Sigmoid colon (tissue), 7 donors: Measurements from ENCODE around the gene GINM1. TPM values are rescaled to one million over a fixed set of nuclear protein-coding genes. Genes with fewer than 3 reads are reported as not detected.

Source experiments
- DNase-seq: peaks from one replicate; pipeline ENCODE4 v3.0.0-alpha.2; 2019
- H3K27ac ChIP-seq, 4 donors: fragments of 200-600 bp; sonication (generic); one replicate each; pipeline ENCODE4 v1.5.1; 2016 to 2019; ENCODE audit warnings: mild to moderate bottlenecking in 1 of 4
- H3K27me3 ChIP-seq, 3 donors: fragments of 200-600 bp; sonication (generic); one replicate each; pipeline ENCODE4 v1.5.1; 2019; ENCODE audit warnings: mild to moderate bottlenecking in 1 of 3
- H3K36me3 ChIP-seq, 4 donors: fragments of 200-600 bp; sonication (generic); one replicate each; pipeline ENCODE4 v1.5.1; 2016 to 2019
- H3K4me1 ChIP-seq, 4 donors: fragments of 200-600 bp; sonication (generic); one replicate each; pipeline ENCODE4 v1.5.1; 2017 to 2019
- H3K4me3 ChIP-seq, 4 donors: fragments of 200-600 bp; sonication (generic); one replicate each; pipeline ENCODE4 v1.5.1; 2017 to 2019; ENCODE audit warnings: mild to moderate bottlenecking in 2 of 4, moderate library complexity in 1 of 4
- H3K9me3 ChIP-seq, 4 donors: fragments of 200-600 bp in 3 of 4; sonication (generic) in 3 of 4; one replicate each; pipeline versions ENCODE4 v1.5.1 to v1.6.1; 2013 to 2019
- CTCF ChIP-seq, 4 experiments: fragments of 450-650 bp in 3 of 4; fragments of 200-600 bp in 1 of 4; IDR thresholded peaks; one replicate each; pipeline ENCODE4 v1.5.1; 2016 to 2019; ENCODE audit warnings: antibody characterized with exemption in 4 of 4, mild to moderate bottlenecking in 3 of 4, moderate library complexity in 2 of 4
- EP300 ChIP-seq, 4 donors: sonication (generic); formaldehyde crosslinking; IDR thresholded peaks; one replicate each; pipeline ENCODE4 v1.6.1; 2017; ENCODE audit warnings: antibody characterized with exemption in 4 of 4
- POLR2A ChIP-seq, 2 donors: fragments of 450-650 bp; IDR thresholded peaks; one replicate each; pipeline ENCODE4 v1.6.1; 2016; ENCODE audit warnings: antibody characterized with exemption in 2 of 2, mild to moderate bottlenecking in 2 of 2, moderate library complexity in 2 of 2
- POLR2AphosphoS5 ChIP-seq, 4 donors: sonication (generic); formaldehyde crosslinking; IDR thresholded peaks; one replicate each; pipeline ENCODE4 v1.6.1; 2017; ENCODE audit warnings: antibody characterized with exemption in 4 of 4
- WGBS, 2 donors: extraction: QIAGEN DNeasy Blood & Tissue Kit; methylation state at CpG; one replicate each; pipeline ENCODE4 v1.1.7; 2013; 5-methylcytosine and 5-hydroxymethylcytosine counted together
- intact Hi-C: fragments of 100-400 bp; cut with DNase I; formaldehyde crosslinking; loops from one replicate; pipeline ENCODE4 v1.15.1; 2023
- polyA plus RNA-seq, 3 donors: library from polyadenylated mRNA; stranded (reverse); fragments of 200-250 nt; gene quantifications; one replicate each; pipeline ENCODE4 v1.2.3, GENCODE V29; 2013
- small RNA-seq, 3 donors: library from RNA; depleted of rRNA; stranded (forward); fragments of <200 nt; gene quantifications; one replicate each; pipeline ENCODE3, GENCODE V24; 2016
- total RNA-seq, 4 donors: library from RNA; depleted of rRNA; stranded (reverse); fragments of >200 nt; gene quantifications; one replicate each; pipeline ENCODE4 v1.1.0, GENCODE V29; 2016
- donor health status: healthy with polysubstance abuse.
- donor health status: Bipolar disorder and iron deficiency.
- donor health status: healthy.

GINM1 gene
- total and polyA plus RNA-seq, 7 donors, result 15.5 to 82.4 (median 61.6) TPM

- TF ChIP-seq CTCF (IDR thresholded peaks at IDR 0.05), result no peak
- TF ChIP-seq EP300 (IDR thresholded peaks at IDR 0.05), result no peak
- TF ChIP-seq POLR2AphosphoS5 (IDR thresholded peaks at IDR 0.05), result no peak
- TF ChIP-seq POLR2A (IDR thresholded peaks at IDR 0.05), result no peak
- WGBS, 2 donors, result 79 to 92% methylated on average over 4 of the region's 4 CpGs
- no peak overlapping the region for H3K4me3 ChIP-seq
- H3K27ac ChIP-seq, result no peak overlapping the region
- DNase-seq, result no peak
- no peaks in the 10 kb centered on the region for H3K9me3 ChIP-seq
- peaks cover 0 to 53% (median 0%) of the 10 kb centered on the region in 4 donors for H3K36me3 ChIP-seq
- no peaks in the 10 kb centered on the region for H3K27me3 ChIP-seq
- H3K4me1 ChIP-seq, result no peaks in the 10 kb centered on the region
- intact Hi-C loops, result no loop called here
These were observed 62.8 kb downstream of the GINM1 start for GRCh38 chr6:149628875-149629510.

- H3K27ac ChIP-seq, result no peak overlapping the region
- H3K36me3 ChIP-seq, result peaks cover 0 to 55% (median 0%) of the 10 kb centered on the region in 4 donors
- no peak for TF ChIP-seq EP300 (IDR thresholded peaks at IDR 0.05)
- H3K4me3 ChIP-seq, result no peak overlapping the region
- no peaks in the 10 kb centered on the region for H3K4me1 ChIP-seq
- H3K9me3 ChIP-seq, result no peaks in the 10 kb centered on the region
- H3K27me3 ChIP-seq, result no peaks in the 10 kb centered on the region
- 93 to 100% methylated on average over 1 of the region's 1 CpG for WGBS, 2 donors
- intact Hi-C loops, result no loop called here
- no peak for DNase-seq
These were observed 68.1 kb downstream of the GINM1 start for GRCh38 chr6:149634315-149634714.

DNA sequence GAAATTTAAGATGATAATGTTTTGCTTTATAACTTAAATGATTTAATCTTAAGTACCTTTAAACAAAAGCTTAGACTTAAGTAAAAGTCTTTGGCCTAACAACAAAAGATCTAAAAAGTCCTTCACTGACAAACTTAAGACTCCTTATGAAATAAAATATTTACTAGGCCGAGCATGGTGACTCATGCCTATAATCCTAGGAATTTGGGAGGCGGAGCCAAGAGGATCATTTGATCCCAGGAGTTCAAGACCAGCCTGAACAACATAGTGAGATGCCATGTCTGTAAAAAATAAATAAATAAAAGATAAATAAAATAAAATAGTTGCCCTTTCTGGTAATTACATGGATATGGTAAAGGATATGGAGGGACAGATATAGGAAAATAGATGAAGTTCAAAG, 69.9 kb downstream of the GINM1 start:
- Histone ChIP-seq H3K27ac (no peak overlapping the region), H3K4me3 (no peak overlapping the region), H3K27me3 (no peaks in the 10 kb centered on the region), H3K4me1 (no peaks in the 10 kb centered on the region), H3K36me3 (peaks cover 0 to 40% (median 0%) of the 10 kb centered on the region in 4 donors), H3K9me3 (no peaks in the 10 kb centered on the region)
- DNase-seq, result no peak
- no peak for TF ChIP-seq POLR2AphosphoS5 (IDR thresholded peaks at IDR 0.05)
- no peak for TF ChIP-seq CTCF (IDR thresholded peaks at IDR 0.05)
- WGBS, 2 donors, result 59 to 73% methylated on average over 2 of the region's 2 CpGs
- intact Hi-C loops, result no loop called here

Small RNA genes lying within 50 kb of the gene (small RNA-seq; reads per million reads assigned to genes)
- gene RF00019 (0 reads per million in 3 donors), gene RF00410 (0 reads per million in 3 donors), gene RNU7-3P (0 to 0.32 (median 0) reads per million in 3 donors)

Other genes starting within 250 kb of the GINM1 start
- gene TAB2, start 248.7 kb upstream of the GINM1 start, total RNA-seq, result 100 to 1,000 TPM; 100 to 149 (median 110) TPM
- gene TAB2, start 248.7 kb upstream of the GINM1 start, polyA plus RNA-seq, result 10 to 100 TPM; 33.4 to 44.6 (median 44.4) TPM
- 10 to 100 TPM in 1 of 4 donors, 1 to 10 TPM in 3; 3.4 to 11.1 (median 5.7) TPM for gene SUMO4, start 166.1 kb upstream of the GINM1 start, total RNA-seq
- gene SUMO4, start 166.1 kb upstream of the GINM1 start, polyA plus RNA-seq, result under 1 TPM in 1 of 3 donors, not detected in 2; 0.39 TPM
- 1 to 10 TPM in 3 of 4 donors, under 1 TPM in 1; 0.71 to 4.9 (median 1.2) TPM for gene ZC3H12D, start 81.4 kb upstream of the GINM1 start, total RNA-seq
- 1 to 10 TPM; 3.6 to 9.2 (median 8.3) TPM for gene ZC3H12D, start 81.4 kb upstream of the GINM1 start, polyA plus RNA-seq
- 10 to 100 TPM; 31.3 to 35.0 (median 31.9) TPM for gene PPIL4, start 20.3 kb upstream of the GINM1 start, total RNA-seq
- gene PPIL4, start 20.3 kb upstream of the GINM1 start, polyA plus RNA-seq, result 10 to 100 TPM; 15.6 to 18.6 (median 17.6) TPM
- 10 to 100 TPM; 17.5 to 22.5 (median 20.6) TPM for gene KATNA1, start 82.3 kb downstream of the GINM1 start, total RNA-seq
- gene KATNA1, start 82.3 kb downstream of the GINM1 start, polyA plus RNA-seq, result 10 to 100 TPM in 2 of 3 donors, 1 to 10 TPM in 1; 9.0 to 15.6 (median 11.1) TPM
- 10 to 100 TPM; 23.8 to 31.6 (median 25.2) TPM for gene LATS1, start 151.7 kb downstream of the GINM1 start, total RNA-seq
- gene LATS1, start 151.7 kb downstream of the GINM1 start, polyA plus RNA-seq, result 1 to 10 TPM; 3.6 to 8.0 (median 4.9) TPM
- gene NUP43, start 180.2 kb downstream of the GINM1 start, total RNA-seq, result 10 to 100 TPM; 18.3 to 56.3 (median 33.3) TPM
- gene NUP43, start 180.2 kb downstream of the GINM1 start, polyA plus RNA-seq, result 10 to 100 TPM in 1 of 3 donors, 1 to 10 TPM in 2; 3.0 to 13.0 (median 4.2) TPM
- gene PCMT1, start 183.4 kb downstream of the GINM1 start, total RNA-seq, result 100 to 1,000 TPM in 1 of 4 donors, 10 to 100 TPM in 3; 74.0 to 117 (median 96.0) TPM
- gene PCMT1, start 183.4 kb downstream of the GINM1 start, polyA plus RNA-seq, result 10 to 100 TPM; 33.0 to 64.4 (median 49.0) TPM